NCI-H526 treated with DMSO at 0.1 percent for 48 hours (cell line): ENCODE data around the gene ZNF804B.

Source experiments
- DNase-seq: peaks from one replicate; lab custom pipeline; 2025; lab: John Stamatoyannopoulos, UW

Gene ZNF804B

GRCh38 chr7:88759230-88760135 lies at the start of gene ZNF804B:
TSS of gene ZNF804B (plus strand) at chr7:88759700. CDS start at chr7:88759977, 277 bp downstream.
- DNase-seq = no peak

- DNase-seq = no peak
Measured at GRCh38 chr7:88735920-88736319, 23.6 kb upstream of the ZNF804B start.

GRCh38 chr7:88737632-88738031 lies 21.9 kb upstream of the ZNF804B start:
- DNase-seq = no peak

- DNase-seq = no peak
Measured at GRCh38 chr7:88746126-88746525, 13.4 kb upstream of the ZNF804B start.

- no peak for DNase-seq
Measured at GRCh38 chr7:88756802-88757201, 2.7 kb upstream of the ZNF804B start.

GRCh38 chr7:88757371-88757770 lies 2.1 kb upstream of the ZNF804B start:
- no peak for DNase-seq

GRCh38 chr7:88758381-88759229 lies 895 bp upstream of the ZNF804B start:
- DNase-seq = no peak

GRCh38 chr7:88760136-88760515 lies 626 bp downstream of the ZNF804B start:
- DNase-seq = no peak

GRCh38 chr7:88761779-88762178 lies 2.3 kb downstream of the ZNF804B start:
- no peak for DNase-seq

GRCh38 chr7:88771417-88771816 lies 11.9 kb downstream of the ZNF804B start:
- no peak for DNase-seq

- DNase-seq = no peak
Measured at GRCh38 chr7:88772776-88773175, 13.3 kb downstream of the ZNF804B start.

GRCh38 chr7:88775838-88776237 lies 16.3 kb downstream of the ZNF804B start:
- no peak for DNase-seq

- no peak for DNase-seq
Measured at GRCh38 chr7:88787777-88788176, 28.3 kb downstream of the ZNF804B start.

GRCh38 chr7:88789480-88790064 lies 30.1 kb downstream of the ZNF804B start:
- peak; percentile 27 for DNase-seq

- no peak for DNase-seq
Measured at GRCh38 chr7:88791891-88792290, 32.4 kb downstream of the ZNF804B start.

GRCh38 chr7:88792361-88792760 lies 32.9 kb downstream of the ZNF804B start:
- no peak for DNase-seq

- DNase-seq = no peak
Measured at GRCh38 chr7:88795553-88795952, 36.1 kb downstream of the ZNF804B start, which contains the start of gene TEX47. TSS of gene TEX47 (minus strand) at chr7:88795737. CDS start at chr7:88794942, 795 bp downstream.

GRCh38 chr7:88801046-88801445 lies 41.5 kb downstream of the ZNF804B start:
- no peak for DNase-seq

GRCh38 chr7:88806280-88807037 lies 47.0 kb downstream of the ZNF804B start:
- no peak for DNase-seq

GRCh38 chr7:88818552-88818951 lies 59.1 kb downstream of the ZNF804B start:
- DNase-seq = no peak

GRCh38 chr7:88826222-88826621 lies 66.7 kb downstream of the ZNF804B start:
- no peak for DNase-seq
